Immature natural killer cell (primary cell): ENCODE results near the gene DTNB. TPM values are rescaled to one million over a fixed set of nuclear protein-coding genes. Genes with fewer than 3 reads are reported as not detected.

Experiments used
- DNase-seq, 3 donors: peaks; one replicate each; pipeline ENCODE4 v3.0.0; 2022; ENCODE audit warnings: mixed read lengths in 1 of 3
- H3K27ac Mint-ChIP-seq, 6 donors: one replicate each; pipeline ENCODE4 v1.8.0; 2020; ENCODE audit warnings: mixed read lengths in 6 of 6, mild to moderate bottlenecking in 5 of 6, inconsistent platforms in 4 of 6, moderate library complexity in 3 of 6
- H3K27me3 Mint-ChIP-seq, 3 donors: one replicate each; pipeline ENCODE4 v1.8.0; 2020 to 2021; ENCODE audit warnings: low read depth in 3 of 3, mild to moderate bottlenecking in 3 of 3, mixed read lengths in 3 of 3, moderate library complexity in 3 of 3, inconsistent platforms in 1 of 3
- H3K36me3 Mint-ChIP-seq, 3 donors: one replicate each; pipeline ENCODE4 v1.8.0; 2020; ENCODE audit warnings: mixed read lengths in 3 of 3, inconsistent platforms in 2 of 3, mild to moderate bottlenecking in 2 of 3
- H3K4me1 Mint-ChIP-seq, 2 donors: one replicate each; pipeline ENCODE4 v1.8.0; 2020; ENCODE audit warnings: inconsistent platforms in 2 of 2, mild to moderate bottlenecking in 2 of 2, mixed read lengths in 2 of 2, moderate library complexity in 1 of 2
- H3K4me3 Mint-ChIP-seq, 5 donors: one replicate each; pipeline ENCODE4 v1.8.0; 2020; ENCODE audit warnings: mild to moderate bottlenecking in 5 of 5, mixed read lengths in 5 of 5, inconsistent platforms in 3 of 5, moderate library complexity in 3 of 5
- H3K9me3 Mint-ChIP-seq, 6 donors: one replicate each; pipeline ENCODE4 v1.8.0; 2020; ENCODE audit warnings: mild to moderate bottlenecking in 6 of 6, mixed read lengths in 6 of 6, inconsistent platforms in 4 of 6, moderate library complexity in 3 of 6
- polyA plus RNA-seq, 3 donors: library from polyadenylated mRNA; unstranded; fragments of 300-500 nt; fragmentation: Illumina TruSeq; gene quantifications; one replicate each; pipeline ENCODE4 v1.2.3, GENCODE V29; 2021

DTNB gene
- polyA plus RNA-seq, 3 donors from 2014 or later: 9.1 to 15.7 (median 11.1) TPM

DNA sequence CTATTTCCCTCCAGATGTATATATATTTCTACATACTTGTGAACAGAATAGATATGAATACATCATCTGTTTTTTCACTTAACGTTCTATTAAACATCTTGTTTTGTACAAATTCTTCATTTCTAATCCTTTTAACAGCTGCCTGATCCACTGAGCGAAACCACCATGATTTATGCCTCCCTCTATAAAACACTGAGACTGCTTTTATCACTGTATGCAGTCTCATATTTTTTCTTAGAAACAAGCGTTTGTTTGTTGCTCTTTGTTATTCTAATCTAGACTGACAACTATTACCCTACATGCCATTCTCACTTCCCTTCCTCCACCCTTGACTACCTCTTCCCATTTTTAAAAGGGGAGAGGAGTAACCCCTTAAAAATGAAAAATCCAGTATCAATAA lies 88.2 kb downstream of the DTNB start:
- no peak for DNase-seq
- H3K27ac Mint-ChIP-seq: peak overlapping the region in 1 of 6 donors; percentile 2
- H3K27me3 Mint-ChIP-seq: no peaks in the 10 kb centered on the region
- H3K4me3 Mint-ChIP-seq: no peak overlapping the region
- H3K4me1 Mint-ChIP-seq: peaks cover 10 to 15% of the 10 kb centered on the region in 2 donors
- no peaks in the 10 kb centered on the region for H3K9me3 Mint-ChIP-seq
- H3K36me3 Mint-ChIP-seq: no peaks in the 10 kb centered on the region

DNA sequence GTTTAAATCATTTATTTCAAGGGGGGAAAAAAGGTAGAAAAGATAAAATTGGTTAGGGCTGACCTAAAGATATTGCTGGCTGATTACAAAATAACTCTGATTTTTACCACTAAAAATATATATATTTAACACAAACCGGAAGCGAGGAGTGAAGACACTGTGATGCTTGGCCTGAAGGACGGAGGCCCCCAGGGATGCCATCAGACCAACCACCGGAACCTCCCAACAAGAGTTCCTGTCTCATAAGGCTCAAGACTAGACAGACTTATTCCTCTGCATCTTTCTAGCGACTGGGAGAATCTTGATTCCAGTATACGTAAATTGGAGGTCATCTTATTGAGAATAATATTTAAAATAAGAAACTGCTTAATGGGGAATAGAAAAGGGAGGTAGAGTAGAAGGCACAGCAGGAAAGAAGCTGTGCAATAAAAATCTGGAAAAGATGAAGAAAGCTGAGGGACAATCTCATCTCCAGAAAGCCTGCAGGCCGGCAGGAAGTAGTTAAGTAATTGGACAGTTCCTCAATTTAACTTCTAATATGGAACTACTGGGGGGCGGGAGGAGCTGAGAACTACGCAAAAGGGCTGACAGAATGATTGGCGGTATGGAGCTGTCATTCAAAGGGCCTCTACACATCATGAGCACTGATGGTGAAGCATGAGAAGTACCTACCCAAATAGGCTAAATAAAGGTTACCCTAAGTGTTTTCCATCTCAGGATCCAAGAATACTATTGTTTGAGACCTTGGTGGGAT lies 91.1 kb downstream of the DTNB start:
- Mint-ChIP-seq H3K27me3 (peaks cover 0 to 2% (median 0%) of the 10 kb centered on the region in 3 donors), H3K4me3 (no peak overlapping the region), H3K36me3 (peaks cover 7 to 8% (median 8%) of the 10 kb centered on the region in 3 donors), H3K9me3 (no peaks in the 10 kb centered on the region), H3K27ac (no peak overlapping the region), H3K4me1 (peaks cover 0 to 5% of the 10 kb centered on the region in 2 donors)
- no peak for DNase-seq

DNA sequence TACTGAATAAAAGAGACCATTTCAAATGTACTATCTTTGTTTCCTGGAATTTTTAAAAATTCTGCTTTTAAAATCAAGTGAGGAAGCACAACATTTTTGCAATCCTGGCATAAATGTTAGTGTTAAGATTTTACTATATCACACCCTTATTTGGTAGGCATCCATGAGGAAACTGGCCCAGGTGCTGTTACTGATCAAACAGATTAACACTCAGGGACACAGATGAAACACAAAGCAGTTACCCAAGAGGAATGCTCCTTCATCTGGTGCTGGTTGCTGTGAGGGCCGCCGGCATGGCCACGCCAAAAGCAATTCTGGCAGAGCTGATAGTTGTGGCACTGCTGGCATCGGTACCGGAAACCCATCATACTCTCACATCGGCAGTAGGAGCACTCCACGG lies 96.8 kb downstream of the DTNB start:
- H3K4me1 Mint-ChIP-seq: peaks cover 0 to 6% of the 10 kb centered on the region in 2 donors
- H3K36me3 Mint-ChIP-seq: peaks cover 11 to 28% (median 15%) of the 10 kb centered on the region in 3 donors
- no peak for DNase-seq
- no peaks in the 10 kb centered on the region for H3K9me3 Mint-ChIP-seq
- H3K4me3 Mint-ChIP-seq: no peak overlapping the region
- H3K27ac Mint-ChIP-seq: no peak overlapping the region
- peaks cover 0 to 2% (median 2%) of the 10 kb centered on the region in 3 donors for H3K27me3 Mint-ChIP-seq

DNA sequence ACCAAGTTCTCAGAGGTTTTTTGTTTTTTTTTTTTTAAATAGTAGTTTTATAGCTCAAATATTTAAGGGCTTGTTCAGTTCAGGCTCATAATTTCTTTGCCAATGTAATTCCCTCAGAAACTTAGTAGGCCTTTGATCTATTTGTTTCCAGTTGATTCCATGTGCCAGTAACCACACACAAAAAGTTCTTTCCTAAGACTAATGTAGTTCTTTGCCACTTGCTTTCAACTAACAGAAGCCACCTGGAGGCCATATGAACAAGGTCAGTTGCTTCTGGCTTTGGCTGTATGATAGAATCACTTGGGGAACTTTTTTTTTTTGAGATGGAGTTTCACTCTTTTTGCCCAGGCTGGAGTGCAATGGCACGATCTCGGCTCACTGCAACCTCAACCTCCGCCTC lies 100.7 kb downstream of the DTNB start:
- peaks cover 8 to 20% (median 14%) of the 10 kb centered on the region in 3 donors for H3K36me3 Mint-ChIP-seq
- no peak for DNase-seq
- no peak overlapping the region for H3K27ac Mint-ChIP-seq
- H3K4me3 Mint-ChIP-seq: no peak overlapping the region
- H3K9me3 Mint-ChIP-seq: no peaks in the 10 kb centered on the region
- peaks cover 0 to 2% (median 0%) of the 10 kb centered on the region in 3 donors for H3K27me3 Mint-ChIP-seq
- peaks cover 0 to 6% of the 10 kb centered on the region in 2 donors for H3K4me1 Mint-ChIP-seq

DNA sequence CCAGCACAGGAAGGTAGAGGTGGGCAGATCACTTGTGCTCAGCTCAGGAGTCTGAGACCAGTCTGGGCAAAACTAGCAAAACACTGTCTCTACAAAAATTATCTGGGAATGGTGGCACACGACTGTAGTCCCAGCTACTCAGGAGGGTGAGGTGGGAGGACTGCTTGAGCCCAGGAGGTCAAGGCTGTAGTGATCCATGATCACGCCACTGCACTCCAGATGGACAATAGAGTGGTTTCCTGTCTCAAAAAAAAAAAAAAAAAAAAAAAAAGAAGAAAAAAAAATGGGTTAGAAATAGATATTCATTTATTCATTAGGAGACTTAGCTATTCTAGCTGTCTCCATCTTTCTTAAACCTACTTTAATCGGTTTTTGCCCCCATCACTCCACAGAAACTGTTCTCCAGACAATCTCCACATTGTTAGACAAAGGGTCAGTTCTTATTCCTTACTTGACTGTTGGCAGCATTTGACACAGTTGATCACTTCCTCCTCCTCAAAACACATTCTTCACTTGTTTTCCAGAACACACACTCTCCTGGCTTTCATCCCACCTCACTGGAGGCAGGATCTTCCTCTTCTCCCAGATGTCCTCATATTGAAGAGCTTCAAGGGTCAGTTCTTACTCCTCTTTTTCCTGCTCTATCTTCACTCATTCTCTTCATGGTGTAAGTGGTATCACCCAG lies 103.1 kb downstream of the DTNB start:
- H3K27me3 Mint-ChIP-seq: no peaks in the 10 kb centered on the region

DNA sequence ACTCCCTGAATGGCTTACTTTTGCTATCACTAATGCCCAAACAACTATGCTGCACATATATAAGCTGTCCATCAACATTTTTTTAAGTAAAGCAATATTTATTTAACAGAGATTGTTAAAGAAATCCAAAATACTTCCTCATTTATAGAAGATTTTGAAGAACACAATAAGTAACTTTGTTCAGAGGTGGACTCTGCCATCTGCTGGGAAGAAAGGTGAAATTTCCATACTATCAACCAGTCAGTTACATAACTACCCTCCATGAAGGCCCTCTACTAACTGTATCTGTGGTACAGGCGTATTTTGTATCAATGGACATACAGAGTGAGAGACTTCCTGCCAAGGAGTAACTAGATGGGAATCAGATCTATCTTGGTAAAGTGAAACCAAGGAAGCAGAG lies 106.0 kb downstream of the DTNB start:
- Mint-ChIP-seq H3K9me3 (no peaks in the 10 kb centered on the region), H3K27me3 (no peaks in the 10 kb centered on the region), H3K36me3 (peaks cover 0 to 6% (median 5%) of the 10 kb centered on the region in 3 donors), H3K27ac (peak overlapping the region; percentile 74 to 91 (median 83)), H3K4me1 (peaks cover 16 to 21% of the 10 kb centered on the region in 2 donors), H3K4me3 (peak overlapping the region in 1 of 5 donors; percentile 74)
- peak; percentile 28 to 41 (median 40) for DNase-seq

More for the DNA sequence above, 103.1 kb downstream of the DTNB start:
- Mint-ChIP-seq H3K27ac (peak overlapping the region in 2 of 6 donors; percentile 0 to 2), H3K9me3 (no peaks in the 10 kb centered on the region), H3K4me1 (peaks cover 16 to 27% of the 10 kb centered on the region in 2 donors), H3K36me3 (peaks cover 8 to 12% (median 11%) of the 10 kb centered on the region in 3 donors), H3K4me3 (no peak overlapping the region)
- DNase-seq: no peak

DNA sequence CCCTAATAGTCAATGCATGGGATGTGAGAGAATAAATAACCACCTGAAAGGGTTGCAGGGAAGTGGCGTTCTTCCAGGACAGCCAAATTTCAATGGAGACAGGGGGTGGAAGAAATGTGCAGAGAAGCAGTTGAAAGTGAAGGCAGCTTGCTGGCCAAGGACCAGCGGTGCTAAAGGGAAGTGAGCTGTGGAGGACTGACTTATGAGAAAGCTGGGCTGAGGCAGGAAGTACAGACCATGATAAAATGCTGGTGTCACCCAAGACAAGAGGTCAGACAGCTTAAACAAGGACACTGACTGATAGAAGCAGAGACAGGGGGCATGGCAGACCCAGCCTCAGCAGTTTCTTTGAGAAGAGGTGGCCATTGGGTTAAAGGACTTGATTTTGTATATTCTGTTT lies 106.7 kb downstream of the DTNB start:
- no peaks in the 10 kb centered on the region for H3K27me3 Mint-ChIP-seq
- peaks cover 20 to 27% of the 10 kb centered on the region in 2 donors for H3K4me1 Mint-ChIP-seq
- no peaks in the 10 kb centered on the region for H3K9me3 Mint-ChIP-seq
- H3K27ac Mint-ChIP-seq: peak overlapping the region; percentile 74 to 91 (median 83)
- peak in 2 of 3 donors; percentile 24 to 28 for DNase-seq
- H3K36me3 Mint-ChIP-seq: peaks cover 0 to 6% (median 5%) of the 10 kb centered on the region in 3 donors
- peak overlapping the region; percentile 34 to 76 (median 74) for H3K4me3 Mint-ChIP-seq

DNA sequence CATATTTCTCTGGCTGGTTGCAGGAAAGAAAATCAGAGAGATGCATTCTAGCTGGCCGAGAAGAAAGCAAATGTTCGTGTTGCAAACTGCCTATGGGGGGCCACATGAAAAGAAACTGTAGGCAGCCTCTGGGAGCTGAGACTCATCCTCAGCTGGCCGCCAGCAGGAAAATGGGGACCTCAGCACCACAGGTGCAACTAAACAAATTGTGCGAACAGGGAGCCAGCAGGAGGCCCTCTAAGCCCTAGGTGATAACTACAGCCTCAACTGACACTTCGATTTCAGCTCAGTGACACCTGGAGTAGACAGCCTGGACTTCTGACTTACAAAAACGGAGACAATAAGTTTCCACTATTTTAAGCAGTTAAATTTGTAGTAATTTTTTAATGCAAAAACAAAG lies 107.3 kb downstream of the DTNB start:
- H3K4me3 Mint-ChIP-seq: no peak overlapping the region
- H3K36me3 Mint-ChIP-seq: peaks cover 0 to 6% (median 5%) of the 10 kb centered on the region in 3 donors
- DNase-seq: no peak
- no peaks in the 10 kb centered on the region for H3K27me3 Mint-ChIP-seq
- peak overlapping the region in 2 of 6 donors; percentile 46 to 74 for H3K27ac Mint-ChIP-seq
- H3K4me1 Mint-ChIP-seq: peaks cover 26 to 33% of the 10 kb centered on the region in 2 donors
- no peaks in the 10 kb centered on the region for H3K9me3 Mint-ChIP-seq

DNA sequence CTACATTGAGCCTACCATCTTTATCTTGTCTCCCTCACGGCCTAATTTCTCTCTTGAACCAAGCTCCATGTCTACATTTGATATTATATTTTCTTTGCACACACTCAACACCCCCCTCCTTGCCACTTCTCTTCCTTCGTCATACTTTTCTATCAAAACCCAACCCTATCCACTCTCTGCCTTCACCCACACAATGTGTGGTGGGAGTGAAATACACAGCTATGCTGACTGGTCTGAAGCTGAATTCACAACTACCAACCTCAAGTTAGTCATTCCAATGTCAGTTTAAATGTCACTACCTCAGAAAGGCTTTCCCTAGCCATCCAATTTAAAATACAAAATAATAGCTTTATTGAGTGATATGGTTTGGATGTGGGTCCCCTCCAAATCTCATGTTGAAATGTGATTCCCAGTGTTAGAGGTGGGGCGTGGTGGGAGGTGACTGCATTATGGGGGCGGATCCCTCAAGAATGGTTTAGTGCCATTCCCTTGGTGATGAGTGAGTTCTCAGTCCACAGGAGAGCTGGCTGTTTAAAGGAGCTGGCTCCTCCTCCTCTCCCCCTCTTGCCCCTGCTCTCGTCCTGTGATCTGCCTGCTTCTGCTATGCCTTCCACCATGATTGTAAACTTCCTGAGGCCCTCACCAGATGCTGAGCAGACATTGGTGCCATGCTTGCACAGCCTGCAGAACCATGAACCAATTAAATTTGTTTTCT lies 112.1 kb downstream of the DTNB start:
- peaks cover 51 to 67% of the 10 kb centered on the region in 2 donors for H3K4me1 Mint-ChIP-seq

DNA sequence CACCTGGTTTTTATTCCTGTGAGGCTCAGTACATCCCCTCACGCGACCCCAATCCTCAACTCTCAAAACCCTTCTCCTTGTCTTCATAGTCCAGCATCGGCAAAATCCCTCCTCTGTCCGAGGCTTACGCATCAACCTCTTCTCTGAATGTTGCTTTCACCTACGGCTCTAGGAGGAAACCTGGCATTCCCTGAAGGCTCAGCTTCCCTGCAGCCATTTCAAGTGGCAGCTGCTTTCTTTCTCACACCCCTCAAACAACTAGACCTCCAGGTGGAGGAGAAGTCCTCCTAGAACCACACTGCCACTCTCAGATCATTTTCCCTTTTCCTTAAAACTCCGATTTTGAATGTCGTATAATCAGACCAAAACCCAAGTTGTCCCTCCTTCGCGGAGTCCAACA lies 114.2 kb downstream of the DTNB start:
- H3K9me3 Mint-ChIP-seq: no peaks in the 10 kb centered on the region
- peaks cover 0 to 5% (median 0%) of the 10 kb centered on the region in 3 donors for H3K27me3 Mint-ChIP-seq
- peak overlapping the region in 3 of 5 donors; percentile 62 to 80 (median 71) for H3K4me3 Mint-ChIP-seq
- no peaks in the 10 kb centered on the region for H3K36me3 Mint-ChIP-seq
- peak overlapping the region; percentile 55 to 91 (median 76) for H3K27ac Mint-ChIP-seq
- no peak for DNase-seq
- peaks cover 47 to 61% of the 10 kb centered on the region in 2 donors for H3K4me1 Mint-ChIP-seq

More for the DNA sequence above, 112.1 kb downstream of the DTNB start:
- Mint-ChIP-seq H3K4me3 (peak overlapping the region in 1 of 5 donors; percentile 6), H3K9me3 (no peaks in the 10 kb centered on the region), H3K27me3 (peaks cover 0 to 5% (median 0%) of the 10 kb centered on the region in 3 donors), H3K27ac (peak overlapping the region in 5 of 6 donors; percentile 36 to 77 (median 74)), H3K36me3 (no peaks in the 10 kb centered on the region)
- peak in 2 of 3 donors; percentile 23 to 31 for DNase-seq

DNA sequence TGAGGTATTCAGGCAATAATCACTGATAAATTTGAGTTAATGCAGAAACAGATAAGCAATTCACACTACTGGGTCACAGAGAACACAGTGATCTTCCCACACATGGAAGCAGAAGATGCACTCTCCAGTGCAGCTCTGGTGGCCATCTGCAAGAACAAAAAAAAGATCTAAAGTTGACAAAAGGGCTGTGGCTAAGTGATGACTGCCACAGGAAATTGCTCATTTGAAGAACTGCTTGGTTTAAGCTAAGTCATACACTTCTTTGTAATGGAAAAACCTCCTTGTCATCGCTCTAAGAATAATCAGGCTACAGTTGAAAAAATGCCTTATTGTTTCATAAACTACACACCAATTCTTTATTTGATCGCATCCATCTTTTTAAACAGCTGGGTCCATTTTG lies 115.1 kb downstream of the DTNB start:
- Mint-ChIP-seq H3K27ac (peak overlapping the region; percentile 55 to 91 (median 76)), H3K9me3 (no peaks in the 10 kb centered on the region), H3K27me3 (peaks cover 0 to 5% (median 0%) of the 10 kb centered on the region in 3 donors), H3K36me3 (no peaks in the 10 kb centered on the region), H3K4me3 (peak overlapping the region; percentile 40 to 80 (median 63)), H3K4me1 (peaks cover 47 to 61% of the 10 kb centered on the region in 2 donors)
- peak; percentile 47 to 58 (median 53) for DNase-seq

DNA sequence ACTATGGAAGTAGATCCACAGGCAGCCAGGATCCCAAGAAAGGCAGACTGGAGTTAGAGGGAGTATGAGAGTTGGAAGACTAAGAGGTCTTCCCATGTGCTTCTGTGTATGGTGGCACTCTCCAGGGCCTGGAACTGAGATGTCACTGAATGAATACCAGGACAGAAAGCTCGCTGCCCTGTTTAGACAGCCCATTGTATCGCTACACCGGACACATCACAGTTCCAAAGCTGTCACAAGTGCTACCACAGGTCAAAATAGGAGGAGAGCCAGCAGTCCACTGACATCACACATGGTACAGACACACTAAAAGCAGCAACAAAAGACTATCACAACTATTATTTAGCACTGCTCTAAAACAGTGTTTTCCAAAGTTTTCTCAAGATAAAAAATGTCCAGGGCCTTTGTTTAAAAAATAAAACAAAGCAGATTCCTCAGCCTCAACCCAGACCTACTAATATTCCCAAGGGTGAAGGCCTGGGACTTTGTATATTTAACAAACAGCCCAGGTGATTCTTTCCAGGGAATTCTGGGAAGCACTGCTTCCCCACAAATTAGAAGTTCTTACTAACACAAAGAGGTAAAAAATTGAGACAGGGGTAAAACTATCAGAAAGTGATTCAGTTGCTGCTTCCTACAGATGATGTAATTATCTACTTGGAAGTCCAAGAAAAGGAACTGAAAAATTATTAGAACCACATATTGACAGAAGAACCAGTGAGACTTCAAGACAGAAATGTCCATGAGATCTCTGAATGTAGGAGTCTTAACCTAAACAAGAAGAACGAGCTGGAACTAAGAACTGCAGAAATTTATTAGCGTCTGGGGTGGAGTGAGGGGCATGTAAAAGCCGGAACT lies 116.0 kb downstream of the DTNB start:
- Mint-ChIP-seq H3K4me1 (peaks cover 47 to 61% of the 10 kb centered on the region in 2 donors), H3K9me3 (no peaks in the 10 kb centered on the region), H3K36me3 (no peaks in the 10 kb centered on the region), H3K4me3 (peak overlapping the region in 3 of 5 donors; percentile 33 to 80 (median 63)), H3K27me3 (peaks cover 0 to 5% (median 0%) of the 10 kb centered on the region in 3 donors), H3K27ac (peak overlapping the region; percentile 60 to 91 (median 76))
- no peak for DNase-seq

DNA sequence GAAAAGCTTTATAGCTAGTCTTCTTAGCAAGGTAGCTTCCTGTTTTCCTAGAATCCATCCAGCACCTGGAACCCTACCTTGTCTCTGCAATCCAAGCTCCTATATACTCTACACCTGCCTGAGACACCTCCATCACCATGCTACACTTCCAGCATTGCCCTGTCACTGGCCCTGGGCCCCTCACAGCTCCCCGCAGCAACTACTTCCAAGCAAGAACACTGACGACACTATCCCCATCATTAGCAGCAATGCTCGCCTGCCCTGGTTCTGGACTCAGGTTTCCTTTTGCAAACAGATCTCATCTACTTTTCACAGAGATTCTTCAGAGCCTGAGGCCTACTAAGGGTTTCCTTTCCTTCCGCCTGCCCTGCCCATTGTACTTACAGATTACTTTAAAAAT lies 121.1 kb downstream of the DTNB start:
- Mint-ChIP-seq H3K4me1 (peaks cover 6 to 12% of the 10 kb centered on the region in 2 donors), H3K27me3 (no peaks in the 10 kb centered on the region), H3K36me3 (peaks cover 0 to 4% (median 3%) of the 10 kb centered on the region in 3 donors), H3K4me3 (no peak overlapping the region), H3K27ac (peak overlapping the region in 1 of 6 donors; percentile 55), H3K9me3 (no peaks in the 10 kb centered on the region)
- DNase-seq: no peak
